Endometrial microvascular endothelial cells (primary cell): Measurements from ENCODE around the gene NUDT4B. TPM values are rescaled to one million over a fixed set of nuclear protein-coding genes. Genes with fewer than 3 reads are reported as not detected.
"Not testable (repeated sequence)": the region's sequence is repeated elsewhere in the genome, so short reads cannot be mapped to it uniquely, and the experiment has no call there.

Source experiments
- in situ Hi-C: cut with HindIII; loops from 2 replicates; pipeline ENCODE4 v1.10.0; 2017; ENCODE audit warnings: low sequenced_read_pairs, low pct_unique_long_range_greater_than_20kb; ENCODE audit errors: inconsistent ontology term
- total RNA-seq: library from RNA; depleted of rRNA; stranded (reverse); fragments of >200 nt; gene quantifications from one replicate; pipeline ENCODE4 v1.2.3, GENCODE V29; 2015; ENCODE audit errors: inconsistent ontology term

NUDT4B gene
- total RNA-seq = 21.4 TPM

- in situ Hi-C loops = not testable (repeated sequence)
Measured at GRCh38 chr1:148748563-148749334, at the start of gene NUDT4B. NUDT4B (plus strand) TSS chr1:148748774; CDS start chr1:148748953, 179 bp downstream.

DNA sequence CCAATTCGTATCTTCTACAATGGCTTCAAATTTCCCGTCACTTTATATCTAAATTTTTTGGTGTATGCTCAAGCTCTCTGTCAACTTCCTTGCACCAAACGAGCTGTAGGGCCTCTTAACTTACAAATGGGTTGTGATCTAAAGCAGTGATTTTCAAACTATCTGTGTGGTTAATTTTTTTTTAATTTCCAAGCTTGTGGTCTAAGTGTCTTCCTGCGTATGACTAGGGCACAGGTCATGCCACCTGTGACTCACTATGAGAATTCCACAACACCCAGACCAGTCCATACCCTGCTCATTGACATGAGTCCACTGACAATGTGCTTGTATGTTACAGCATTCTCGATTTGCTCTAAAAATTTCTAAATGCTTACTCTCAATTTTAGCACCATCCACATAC lies 49.2 kb upstream of the NUDT4B start:
- in situ Hi-C loops = not testable (repeated sequence)

- in situ Hi-C loops = not testable (repeated sequence)
Measured at GRCh38 chr1:148702242-148702641, 46.3 kb upstream of the NUDT4B start.

DNA sequence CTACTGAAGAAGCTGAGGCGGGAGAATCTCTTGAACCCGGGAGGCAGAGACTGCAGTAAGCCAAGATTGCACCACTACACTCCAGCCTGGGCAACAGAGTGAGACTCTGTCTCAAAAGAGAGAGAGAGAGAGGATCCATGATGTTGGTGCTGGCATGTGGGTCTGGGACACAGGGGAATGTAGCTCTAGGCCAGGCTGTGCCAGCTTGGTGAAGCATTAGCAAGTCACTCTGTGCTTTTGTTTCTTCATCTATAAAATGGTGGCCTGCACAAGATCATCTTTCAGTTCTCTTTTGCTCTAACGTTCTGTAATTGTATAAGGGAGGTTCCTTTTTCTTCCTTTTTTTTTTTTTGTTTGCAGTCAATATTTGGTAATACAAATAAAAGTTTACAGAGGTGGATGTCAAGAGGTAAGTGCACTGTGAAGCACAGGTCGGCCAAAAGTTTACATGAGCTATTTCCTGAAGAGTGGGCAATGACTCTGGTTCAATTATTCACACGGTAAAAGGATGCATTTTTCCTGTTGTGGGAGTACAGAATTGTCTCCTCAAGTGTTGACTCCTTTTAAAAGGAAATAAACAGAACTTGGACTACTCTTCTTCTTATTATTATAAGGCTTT lies 44.5 kb upstream of the NUDT4B start:
- in situ Hi-C loops = not testable (repeated sequence)

- in situ Hi-C loops = not testable (repeated sequence)
Measured at GRCh38 chr1:148705316-148705948, 43.1 kb upstream of the NUDT4B start.

DNA sequence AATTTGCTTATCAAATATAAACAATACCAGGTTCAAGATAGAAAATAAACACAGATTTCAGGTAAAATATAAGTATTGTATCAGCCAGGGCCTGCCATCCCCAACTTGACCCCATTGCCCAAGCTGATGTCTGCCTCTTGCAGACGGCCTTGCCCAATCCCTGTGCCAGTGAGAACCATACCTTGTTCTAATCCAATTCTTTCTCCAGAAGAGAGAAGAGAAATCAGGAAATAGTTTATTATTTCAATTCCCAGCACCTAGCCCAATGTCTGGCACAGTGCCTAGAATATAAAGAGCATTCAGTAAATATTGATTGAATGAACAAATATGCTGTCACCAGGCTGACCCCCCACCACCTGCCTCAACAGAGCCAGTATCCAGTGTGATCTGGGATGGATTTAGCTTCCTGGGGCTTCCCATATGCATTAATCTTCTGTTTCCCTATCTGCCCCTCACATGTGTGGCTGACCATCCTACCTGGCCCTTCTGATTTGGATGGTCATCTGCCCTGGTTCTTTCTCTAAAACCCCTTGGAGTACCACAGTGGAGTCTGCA lies 39.7 kb upstream of the NUDT4B start:
- in situ Hi-C loops = not testable (repeated sequence)

DNA sequence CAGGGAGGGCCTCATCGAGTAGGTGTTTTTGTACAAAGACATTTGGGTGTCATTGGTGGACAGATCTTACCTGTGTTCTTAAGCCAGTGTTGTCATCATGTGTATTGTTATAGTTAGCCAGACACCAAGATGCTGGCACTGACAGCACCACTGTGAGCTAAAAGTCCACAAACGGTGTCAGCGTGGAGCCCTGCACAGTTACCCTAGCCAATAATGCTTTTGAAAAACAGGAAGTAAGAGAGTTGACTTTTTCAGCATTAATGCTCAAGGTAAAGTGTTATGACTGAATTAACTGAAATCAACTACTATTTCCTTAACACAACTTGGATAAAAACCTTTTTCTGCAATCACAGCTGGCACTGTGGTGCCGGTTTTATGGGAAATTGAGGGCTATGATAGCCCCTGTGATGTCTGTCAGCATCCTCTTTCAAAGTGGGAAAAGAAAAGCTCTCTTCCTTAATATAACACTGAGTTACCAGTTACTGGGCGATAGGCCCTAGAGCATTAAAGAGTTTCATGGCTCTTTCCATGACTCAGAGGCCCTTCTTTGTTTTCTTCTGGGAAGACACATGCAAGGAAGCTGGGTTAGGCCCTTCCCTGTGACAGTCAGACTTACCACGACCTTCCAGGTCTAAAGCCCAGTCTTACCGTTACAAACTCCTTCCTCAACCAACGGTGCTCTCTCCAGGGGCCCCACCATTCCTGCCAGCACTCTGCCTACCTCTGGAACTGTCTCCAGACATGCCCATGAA lies 37.6 kb upstream of the NUDT4B start:
- in situ Hi-C loops = not testable (repeated sequence)

DNA sequence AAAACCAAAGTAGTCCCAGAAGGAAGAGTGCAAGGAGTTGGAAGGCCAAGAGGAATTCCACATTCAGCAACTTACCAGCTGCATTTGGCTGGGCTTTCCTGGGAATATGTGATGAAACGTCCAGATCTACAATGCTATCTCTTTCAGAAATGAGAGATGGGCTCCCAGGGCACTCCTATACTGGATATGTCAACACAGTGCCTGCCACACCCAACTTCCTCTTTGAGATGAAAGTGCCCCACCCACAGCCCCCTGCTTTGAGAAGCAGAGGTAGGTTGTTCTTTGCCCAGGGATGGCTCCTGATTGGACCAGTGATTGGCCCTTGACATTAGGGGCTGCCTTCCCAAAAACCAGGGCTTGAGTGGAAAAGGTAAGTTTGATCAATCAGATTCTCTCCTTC lies 36.2 kb upstream of the NUDT4B start:
- in situ Hi-C loops = not testable (repeated sequence)

DNA sequence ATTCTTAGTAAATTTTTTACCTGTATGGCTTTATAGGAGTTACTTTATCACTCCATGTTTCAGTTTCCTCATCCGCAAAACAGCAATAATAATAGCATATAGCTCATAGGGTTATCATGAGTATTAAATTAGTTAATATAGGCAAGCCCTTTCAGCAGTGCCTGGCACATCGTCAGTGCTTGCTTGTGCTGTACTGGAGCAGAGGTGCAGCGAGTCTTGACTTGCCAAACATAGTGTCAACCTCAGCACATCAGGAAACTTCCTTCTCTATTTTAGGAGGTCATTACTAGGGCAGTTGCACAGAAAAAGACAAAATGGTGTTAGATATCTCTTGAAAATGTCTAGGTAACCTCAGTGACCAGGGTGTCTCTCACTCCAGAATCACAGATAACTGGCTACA lies 33.1 kb upstream of the NUDT4B start:
- in situ Hi-C loops = not testable (repeated sequence)

- in situ Hi-C loops = not testable (repeated sequence)
Measured at GRCh38 chr1:148716966-148717520, 31.5 kb upstream of the NUDT4B start.

GRCh38 chr1:148720918-148721317 lies 27.7 kb upstream of the NUDT4B start:
- in situ Hi-C loops = not testable (repeated sequence)

DNA sequence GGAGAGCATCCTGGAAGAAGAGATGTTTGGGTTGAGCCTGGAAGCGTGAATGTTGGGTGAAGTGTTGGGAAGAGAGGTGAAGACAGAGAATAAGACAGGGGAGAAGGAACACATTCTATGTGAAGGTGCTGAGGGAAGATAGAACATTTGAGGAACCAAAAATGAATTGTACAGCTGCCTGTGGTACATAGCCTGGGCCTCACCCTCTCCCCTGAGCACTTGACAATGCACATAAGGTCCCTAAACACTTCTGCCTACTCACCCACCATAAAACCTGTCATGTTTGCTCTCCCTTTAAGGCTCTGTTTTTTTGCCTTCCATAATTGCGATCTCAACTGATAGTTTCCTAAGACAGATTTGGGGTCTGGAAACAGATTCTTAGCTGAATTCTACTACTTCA lies 25.8 kb upstream of the NUDT4B start:
- in situ Hi-C loops = not testable (repeated sequence)

GRCh38 chr1:148723515-148723914 lies 25.1 kb upstream of the NUDT4B start:
- in situ Hi-C loops = not testable (repeated sequence)

DNA sequence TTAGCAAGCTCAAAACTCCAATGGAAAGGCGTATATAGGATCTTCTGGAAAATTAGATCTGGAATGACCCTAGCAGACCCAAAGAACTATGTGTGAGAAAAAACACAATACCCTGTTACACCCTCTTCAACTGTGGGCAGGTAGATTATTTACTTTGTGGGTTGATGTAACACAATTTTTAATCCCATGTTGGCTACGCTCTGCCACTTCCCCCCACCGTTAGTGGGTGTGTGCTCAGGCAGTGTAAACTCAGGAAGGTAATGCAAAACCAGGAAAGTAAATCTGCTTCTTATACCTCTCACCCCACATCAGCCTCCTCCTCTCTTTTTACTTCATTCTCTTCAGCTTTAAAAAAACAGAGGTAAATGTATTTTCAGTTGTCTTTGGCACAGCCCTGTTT lies 23.7 kb upstream of the NUDT4B start:
- in situ Hi-C loops = not testable (repeated sequence)

DNA sequence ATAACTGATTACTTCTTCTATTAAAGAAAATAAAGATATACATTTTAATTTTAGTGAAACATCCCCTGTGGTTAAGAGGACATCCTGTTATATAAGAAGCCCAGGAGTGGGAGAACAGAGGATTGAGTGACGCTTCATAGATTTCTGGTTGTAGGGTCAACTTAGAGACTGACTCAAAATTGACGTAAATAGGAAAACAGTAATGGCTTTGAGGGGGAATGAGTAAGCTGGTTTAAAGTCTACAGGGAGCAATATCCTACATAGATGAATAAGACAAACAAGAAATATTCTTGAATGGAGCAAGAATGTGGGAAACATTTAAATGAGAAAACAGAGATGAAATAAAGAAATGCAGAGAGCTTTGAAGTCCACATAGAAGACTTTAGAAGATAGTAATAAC lies 20.7 kb upstream of the NUDT4B start:
- in situ Hi-C loops = not testable (repeated sequence)

DNA sequence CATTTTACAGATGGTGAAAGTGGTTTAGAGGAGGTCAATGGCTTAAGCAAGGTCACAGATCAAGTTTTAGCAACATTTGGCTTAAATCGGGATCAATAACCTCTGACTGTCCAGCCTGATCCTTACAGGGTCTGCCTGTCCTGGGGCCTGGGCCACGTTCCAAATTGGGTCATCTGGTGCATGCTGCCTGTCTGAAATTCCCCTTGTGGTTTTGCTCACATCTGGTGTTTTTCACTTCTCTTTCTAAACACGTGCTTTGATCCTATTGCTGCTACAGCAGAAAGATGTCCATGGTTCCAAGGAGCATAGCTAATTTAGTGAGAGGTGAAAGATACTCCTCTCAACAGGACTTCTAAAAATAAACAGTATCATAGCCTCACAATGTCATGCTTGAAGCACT lies 19.4 kb upstream of the NUDT4B start:
- in situ Hi-C loops = not testable (repeated sequence)

GRCh38 chr1:148729541-148729940 lies 19.0 kb upstream of the NUDT4B start:
- in situ Hi-C loops = not testable (repeated sequence)

DNA sequence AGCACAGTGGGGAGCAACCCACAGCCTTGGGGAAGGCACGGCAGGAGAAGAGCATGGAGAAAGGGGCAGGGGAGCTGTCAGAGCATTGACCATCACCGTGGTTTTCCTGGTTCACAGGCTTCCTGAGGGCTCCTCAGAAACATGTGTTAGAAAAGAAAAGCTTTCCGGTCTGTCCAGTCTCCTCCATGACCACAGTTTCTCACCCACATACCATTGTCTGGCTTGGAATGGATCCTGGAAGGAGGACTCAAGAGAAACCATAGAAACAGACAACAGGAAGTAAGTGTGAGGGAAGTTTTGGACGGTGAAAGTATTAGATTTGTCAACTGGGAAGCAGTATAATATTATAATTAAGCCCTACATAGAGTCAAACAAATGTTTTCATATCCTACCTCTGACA lies 16.3 kb upstream of the NUDT4B start:
- in situ Hi-C loops = not testable (repeated sequence)
